Astrocyte of the cerebellum (primary cell): ENCODE measurements around the gene NUDT8.
"Not testable (repeated sequence)": the region's sequence is repeated elsewhere in the genome, so short reads cannot be mapped to it uniquely, and the experiment has no call there.

Source experiments
- DNase-seq: peaks from one replicate; pipeline ENCODE4 v3.0.0-alpha.2; 2011; ENCODE audit warnings: low read depth
- H3K4me3 ChIP-seq: 2 replicates; pipeline ENCODE4 v1.5.1; 2011; ENCODE audit warnings: mild to moderate bottlenecking, low read depth, low read length, moderate library complexity
- in situ Hi-C: cut with HindIII; loops from 2 replicates; pipeline ENCODE4 v1.10.0; 2017; ENCODE audit warnings: low sequenced_read_pairs
- TF ChIP-seq, protein P1 (sequence below): IDR thresholded peaks from 2 replicates; pipeline ENCODE4 v1.5.1; 2012; ENCODE audit warnings: low read length, low read depth, moderate library complexity, mild to moderate bottlenecking; ENCODE audit errors: missing control alignments

Gene NUDT8

GRCh38 chr11:67592880-67593564, 36.7 kb downstream of the NUDT8 start:
- no peak overlapping the region for H3K4me3 ChIP-seq
- TF ChIP-seq, protein P1, sequence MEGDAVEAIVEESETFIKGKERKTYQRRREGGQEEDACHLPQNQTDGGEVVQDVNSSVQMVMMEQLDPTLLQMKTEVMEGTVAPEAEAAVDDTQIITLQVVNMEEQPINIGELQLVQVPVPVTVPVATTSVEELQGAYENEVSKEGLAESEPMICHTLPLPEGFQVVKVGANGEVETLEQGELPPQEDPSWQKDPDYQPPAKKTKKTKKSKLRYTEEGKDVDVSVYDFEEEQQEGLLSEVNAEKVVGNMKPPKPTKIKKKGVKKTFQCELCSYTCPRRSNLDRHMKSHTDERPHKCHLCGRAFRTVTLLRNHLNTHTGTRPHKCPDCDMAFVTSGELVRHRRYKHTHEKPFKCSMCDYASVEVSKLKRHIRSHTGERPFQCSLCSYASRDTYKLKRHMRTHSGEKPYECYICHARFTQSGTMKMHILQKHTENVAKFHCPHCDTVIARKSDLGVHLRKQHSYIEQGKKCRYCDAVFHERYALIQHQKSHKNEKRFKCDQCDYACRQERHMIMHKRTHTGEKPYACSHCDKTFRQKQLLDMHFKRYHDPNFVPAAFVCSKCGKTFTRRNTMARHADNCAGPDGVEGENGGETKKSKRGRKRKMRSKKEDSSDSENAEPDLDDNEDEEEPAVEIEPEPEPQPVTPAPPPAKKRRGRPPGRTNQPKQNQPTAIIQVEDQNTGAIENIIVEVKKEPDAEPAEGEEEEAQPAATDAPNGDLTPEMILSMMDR, result no peak
- in situ Hi-C loops, result no loop called here
- no peak for DNase-seq

DNA sequence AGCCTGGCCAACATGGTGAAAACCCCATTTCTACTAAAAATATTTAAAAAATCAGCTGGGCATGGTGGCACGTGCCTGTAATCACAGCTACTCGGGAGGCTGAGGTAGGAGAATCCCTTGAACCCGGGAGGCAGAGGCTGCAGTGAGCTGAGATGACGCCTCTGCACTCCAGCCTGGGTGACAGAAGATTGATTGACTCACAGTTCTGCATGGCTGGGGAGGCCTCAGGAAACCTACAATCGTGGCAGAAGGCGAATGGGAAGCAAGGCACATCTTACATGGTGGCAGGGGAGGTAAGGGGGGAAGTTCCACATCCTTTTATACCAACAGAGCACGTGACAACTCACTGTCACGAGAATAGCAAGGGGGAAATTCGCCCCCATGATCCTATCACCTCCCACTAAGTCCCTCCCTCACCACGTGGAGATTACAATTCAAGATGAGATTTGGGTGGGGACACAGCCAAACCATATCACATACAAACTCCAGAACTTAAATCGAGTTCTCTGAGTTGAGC, 40.8 kb downstream of the NUDT8 start:
- DNase-seq, in situ Hi-C loops, H3K4me3 ChIP-seq: not testable (repeated sequence)

DNA sequence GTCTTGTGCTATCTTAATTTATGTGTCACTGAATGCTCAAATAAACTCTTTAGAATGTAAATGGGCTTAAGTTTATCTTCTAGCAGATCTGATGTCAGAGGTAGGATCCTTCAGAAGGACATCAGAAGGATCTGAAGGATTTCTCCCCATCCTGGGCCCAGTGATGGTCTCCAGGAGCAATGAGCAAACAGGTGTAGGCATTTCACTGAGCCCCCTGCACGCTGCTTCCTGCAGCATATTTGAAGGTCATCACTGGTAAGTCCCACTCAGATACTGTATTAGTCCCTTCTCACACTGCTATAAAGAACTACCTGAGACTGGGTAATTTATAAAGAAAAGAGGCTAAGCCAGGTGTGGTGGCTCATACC, 41.6 kb downstream of the NUDT8 start:
- no peak for DNase-seq
- in situ Hi-C loops, result no loop called here

GRCh38 chr11:67586568-67587250, 43.0 kb downstream of the NUDT8 start:
- no peak for DNase-seq
- in situ Hi-C loops, result no loop called here
- TF ChIP-seq, protein P1, result no peak
- no peak overlapping the region for H3K4me3 ChIP-seq

More for the DNA sequence above, 41.6 kb downstream of the NUDT8 start:
- TF ChIP-seq, protein P1, result no peak
- H3K4me3 ChIP-seq, result no peak overlapping the region

DNA sequence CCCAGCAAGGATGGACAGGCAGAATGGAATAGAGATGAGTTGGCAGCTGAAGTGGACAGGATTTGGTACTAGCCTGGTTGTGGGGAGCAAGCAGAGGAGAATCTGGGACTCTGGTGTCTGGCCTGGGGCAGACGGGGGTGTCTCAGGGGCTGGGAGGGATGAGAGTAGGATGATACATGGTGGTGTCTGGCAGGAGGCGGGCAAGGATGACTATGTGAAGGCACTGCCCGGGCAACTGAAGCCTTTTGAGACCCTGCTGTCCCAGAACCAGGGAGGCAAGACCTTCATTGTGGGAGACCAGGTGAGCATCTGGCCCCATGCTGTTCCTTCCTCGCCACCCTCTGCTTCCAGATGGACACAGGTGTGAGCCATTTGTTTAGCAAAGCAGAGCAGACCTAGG, 43.8 kb downstream of the NUDT8 start:
- no peak for DNase-seq
- TF ChIP-seq, protein P1, result no peak
- in situ Hi-C loops, result no loop called here
- H3K4me3 ChIP-seq, result no peak overlapping the region

GRCh38 chr11:67584881-67585873, 44.6 kb downstream of the NUDT8 start:
- H3K4me3 ChIP-seq, result peak overlapping the region; percentile 73
- in situ Hi-C loops, result no loop called here
- TF ChIP-seq, protein P1, result no peak
- DNase-seq, result no peak
